Measurements from ENCODE around the gene AHI1. TPM values are rescaled to one million over a fixed set of nuclear protein-coding genes. Genes with fewer than 3 reads are reported as not detected.

Gene AHI1
- total and polyA plus RNA-seq, 4 donors, result 5.2 to 51.7 (median 23.8) TPM

DNA sequence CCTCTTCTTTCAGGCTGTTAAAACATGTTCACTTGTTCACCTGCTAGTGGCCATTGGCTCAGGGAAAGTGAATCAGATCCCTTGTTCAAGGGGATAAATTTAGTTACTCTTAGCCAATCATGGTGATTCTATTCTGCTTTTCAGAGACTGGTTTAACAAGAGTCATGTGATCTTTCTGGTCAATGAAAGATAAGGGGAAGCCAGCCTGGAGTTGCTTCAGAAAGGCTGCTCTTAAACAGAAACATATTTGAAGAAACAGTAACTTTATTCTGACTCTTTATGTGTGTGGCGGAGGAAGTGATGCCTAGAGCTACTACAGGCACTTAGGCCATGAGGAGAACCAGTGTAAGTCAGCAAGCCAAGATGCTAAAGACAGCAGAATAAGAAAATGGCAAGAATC, 28.1 kb upstream of the AHI1 start:
- Histone ChIP-seq H3K36me3 (ENCODE audit: control insufficient read depth in 4 of 4, insufficient read depth in 4 of 4, low read length in 4 of 4) (no peaks in the 10 kb centered on the region), H3K27ac (ENCODE audit: low read depth in 1 of 2, low read length in 1 of 2) (no peak overlapping the region), H3K9me3 (ENCODE audit: control insufficient read depth in 4 of 4, insufficient read depth in 3 of 4, low read length in 3 of 4) (no peaks in the 10 kb centered on the region), H3K4me3 (no peak overlapping the region), H3K27me3 (ENCODE audit: control insufficient read depth in 3 of 3, insufficient read depth in 3 of 3, low read length in 2 of 3) (no peaks in the 10 kb centered on the region), H3K9ac (ENCODE audit: insufficient read depth in 1 of 2, low read length in 2 of 2) (no peak overlapping the region), H3K4me1 (ENCODE audit: control insufficient read depth in 5 of 5, insufficient read depth in 5 of 5, low read length in 5 of 5) (peaks cover 0 to 37% (median 0%) of the 10 kb centered on the region in 5 donors)
- whole genome bisulfite sequencing, 2 donors, result 91 to 95% methylated on average over 1 of the region's 1 CpG
- ATAC-seq (ENCODE audit: insufficient read depth, low FRiP score) (no peak), DNase-seq (no peak)
- TF ChIP-seq, protein P1, sequence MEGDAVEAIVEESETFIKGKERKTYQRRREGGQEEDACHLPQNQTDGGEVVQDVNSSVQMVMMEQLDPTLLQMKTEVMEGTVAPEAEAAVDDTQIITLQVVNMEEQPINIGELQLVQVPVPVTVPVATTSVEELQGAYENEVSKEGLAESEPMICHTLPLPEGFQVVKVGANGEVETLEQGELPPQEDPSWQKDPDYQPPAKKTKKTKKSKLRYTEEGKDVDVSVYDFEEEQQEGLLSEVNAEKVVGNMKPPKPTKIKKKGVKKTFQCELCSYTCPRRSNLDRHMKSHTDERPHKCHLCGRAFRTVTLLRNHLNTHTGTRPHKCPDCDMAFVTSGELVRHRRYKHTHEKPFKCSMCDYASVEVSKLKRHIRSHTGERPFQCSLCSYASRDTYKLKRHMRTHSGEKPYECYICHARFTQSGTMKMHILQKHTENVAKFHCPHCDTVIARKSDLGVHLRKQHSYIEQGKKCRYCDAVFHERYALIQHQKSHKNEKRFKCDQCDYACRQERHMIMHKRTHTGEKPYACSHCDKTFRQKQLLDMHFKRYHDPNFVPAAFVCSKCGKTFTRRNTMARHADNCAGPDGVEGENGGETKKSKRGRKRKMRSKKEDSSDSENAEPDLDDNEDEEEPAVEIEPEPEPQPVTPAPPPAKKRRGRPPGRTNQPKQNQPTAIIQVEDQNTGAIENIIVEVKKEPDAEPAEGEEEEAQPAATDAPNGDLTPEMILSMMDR (IDR thresholded peaks at IDR 0.05; ENCODE audit: control extremely low read depth, extremely low read depth), result no peak

DNA sequence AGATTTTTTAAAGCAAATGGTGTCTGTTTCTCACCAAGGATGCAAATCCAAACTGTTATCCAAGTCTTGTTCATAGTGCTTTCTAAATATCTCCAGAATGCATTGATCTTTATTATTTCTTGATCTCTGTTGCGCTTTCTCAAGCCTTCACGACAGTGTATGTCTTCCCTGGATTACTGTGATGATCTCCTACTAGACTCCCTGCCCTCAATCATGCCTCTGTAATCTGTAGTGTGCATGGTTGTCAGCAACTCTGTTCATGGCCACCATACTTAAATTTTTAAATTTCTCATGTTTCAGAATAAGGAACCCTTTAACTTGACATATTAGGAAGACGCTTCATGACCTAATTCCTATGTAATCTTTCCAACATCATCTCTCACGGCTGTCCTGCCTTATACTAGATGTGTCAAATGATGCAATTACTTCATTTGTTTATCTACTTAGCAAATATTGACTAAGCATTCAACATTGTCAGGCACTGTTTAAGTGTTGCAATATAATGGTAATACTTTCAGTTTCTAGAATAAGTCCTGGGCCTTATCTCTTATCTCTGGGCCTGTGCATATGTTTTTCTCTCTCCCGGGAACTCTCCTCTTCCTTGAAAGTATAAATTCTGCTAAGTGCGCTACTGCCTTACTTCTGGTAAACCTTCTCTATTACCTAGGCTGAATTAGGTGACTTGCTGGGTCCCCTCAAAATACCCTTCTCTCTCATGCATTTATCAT, 25.6 kb upstream of the AHI1 start:
- Histone ChIP-seq H3K4me3 (no peak overlapping the region), H3K9me3 (ENCODE audit: control insufficient read depth in 4 of 4, insufficient read depth in 3 of 4, low read length in 3 of 4) (no peaks in the 10 kb centered on the region), H3K4me1 (ENCODE audit: control insufficient read depth in 5 of 5, insufficient read depth in 5 of 5, low read length in 5 of 5) (peaks cover 0 to 14% (median 0%) of the 10 kb centered on the region in 5 donors), H3K27me3 (ENCODE audit: control insufficient read depth in 3 of 3, insufficient read depth in 3 of 3, low read length in 2 of 3) (no peaks in the 10 kb centered on the region), H3K27ac (ENCODE audit: low read depth in 1 of 2, low read length in 1 of 2) (no peak overlapping the region), H3K9ac (ENCODE audit: insufficient read depth in 1 of 2, low read length in 2 of 2) (no peak overlapping the region), H3K36me3 (ENCODE audit: control insufficient read depth in 4 of 4, insufficient read depth in 4 of 4, low read length in 4 of 4) (no peaks in the 10 kb centered on the region)
- TF ChIP-seq, protein P1 (IDR thresholded peaks at IDR 0.05; ENCODE audit: control extremely low read depth, extremely low read depth), result no peak
- whole genome bisulfite sequencing, 2 donors, result 68 to 74% methylated on average over 6 of the region's 6 CpGs
- DNase-seq, result no peak
- ATAC-seq (ENCODE audit: insufficient read depth, low FRiP score), result no peak

DNA sequence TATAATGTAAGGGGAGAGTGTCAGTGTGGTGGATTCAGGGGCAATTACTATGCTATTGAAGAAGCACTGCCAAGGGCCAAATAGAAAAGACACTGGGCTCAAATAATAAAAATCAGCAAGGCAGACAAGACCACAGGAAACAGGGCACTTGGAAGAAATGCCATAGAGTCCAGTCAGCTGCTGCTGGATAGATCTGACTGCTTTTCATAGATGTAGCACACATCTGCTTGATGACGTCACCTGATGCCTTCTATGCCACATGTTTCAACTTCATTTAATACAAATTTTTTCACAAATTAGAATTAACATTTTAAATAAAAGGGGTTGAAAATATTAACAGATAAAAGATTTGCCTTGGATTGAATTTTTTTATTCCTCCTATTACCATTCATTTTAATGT, 23.9 kb upstream of the AHI1 start:
- Histone ChIP-seq H3K36me3 (ENCODE audit: control insufficient read depth in 4 of 4, insufficient read depth in 4 of 4, low read length in 4 of 4) (peaks cover 0 to 4% (median 0%) of the 10 kb centered on the region in 4 donors), H3K9ac (ENCODE audit: insufficient read depth in 1 of 2, low read length in 2 of 2) (no peak overlapping the region), H3K4me1 (ENCODE audit: control insufficient read depth in 5 of 5, insufficient read depth in 5 of 5, low read length in 5 of 5) (no peaks in the 10 kb centered on the region), H3K9me3 (ENCODE audit: control insufficient read depth in 4 of 4, insufficient read depth in 3 of 4, low read length in 3 of 4) (no peaks in the 10 kb centered on the region), H3K4me3 (no peak overlapping the region), H3K27ac (ENCODE audit: low read depth in 1 of 2, low read length in 1 of 2) (no peak overlapping the region), H3K27me3 (ENCODE audit: control insufficient read depth in 3 of 3, insufficient read depth in 3 of 3, low read length in 2 of 3) (no peaks in the 10 kb centered on the region)
- no peak for ATAC-seq (ENCODE audit: insufficient read depth, low FRiP score)
- WGBS, 2 donors, result 97 to 100% methylated on average over 1 of the region's 1 CpG
- no peak for DNase-seq
- TF ChIP-seq, protein P1 (IDR thresholded peaks at IDR 0.05; ENCODE audit: control extremely low read depth, extremely low read depth), result no peak
